OCI-LY7 (cell line): ENCODE data around the gene FCRL3.

Source experiments
- EZH2phosphoT487 ChIP-seq: fragments of 200-600 bp; sonication (generic); IDR thresholded peaks from 2 replicates; pipeline ENCODE4 v1.6.1; 2018; ENCODE audit warnings: low read depth, borderline replicate concordance, mild to moderate bottlenecking, mixed run types, antibody characterized with exemption, low read length, moderate library complexity, mixed read lengths
- TF ChIP-seq, protein P1 (sequence below): fragments of 200-600 bp; sonication (generic); conservative IDR thresholded peaks from 2 replicates; pipeline ENCODE4 v1.5.1; 2014; ENCODE audit warnings: mild to moderate bottlenecking, antibody characterized with exemption, low read length, moderate library complexity, mixed read lengths

DNA sequence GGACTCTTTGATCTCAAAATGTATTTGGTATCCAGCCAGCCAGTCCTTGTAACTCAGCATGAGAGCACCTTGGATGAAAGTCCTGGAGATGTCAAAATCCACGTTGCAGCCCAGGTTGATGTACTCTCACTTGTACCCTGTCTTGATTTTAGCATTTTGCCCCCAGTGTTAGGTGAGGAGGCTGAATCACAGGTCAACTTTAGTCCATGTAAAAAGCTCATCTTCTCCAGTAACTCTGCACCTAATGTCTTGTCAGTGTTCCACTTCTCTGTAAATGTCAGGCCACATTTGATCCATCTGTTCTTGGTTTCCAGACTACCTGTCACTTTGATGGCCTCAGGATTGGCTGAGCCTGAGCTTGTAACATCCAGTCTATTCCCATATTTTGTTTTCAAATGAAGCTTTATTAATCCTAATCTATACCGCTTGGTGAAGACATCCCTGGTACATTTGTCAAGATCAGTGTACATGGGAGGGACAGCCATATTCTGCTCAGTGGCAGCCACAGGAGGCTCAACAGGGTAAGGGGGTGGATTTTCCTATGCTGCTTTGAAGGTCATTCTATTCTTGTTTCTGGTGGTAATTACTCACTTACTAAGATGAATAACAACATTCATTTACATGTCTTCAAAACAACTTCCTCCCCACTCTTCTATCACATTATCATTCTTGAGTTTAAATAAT lies 24.1 kb upstream of the FCRL3 start:
- TF ChIP-seq, protein P1, sequence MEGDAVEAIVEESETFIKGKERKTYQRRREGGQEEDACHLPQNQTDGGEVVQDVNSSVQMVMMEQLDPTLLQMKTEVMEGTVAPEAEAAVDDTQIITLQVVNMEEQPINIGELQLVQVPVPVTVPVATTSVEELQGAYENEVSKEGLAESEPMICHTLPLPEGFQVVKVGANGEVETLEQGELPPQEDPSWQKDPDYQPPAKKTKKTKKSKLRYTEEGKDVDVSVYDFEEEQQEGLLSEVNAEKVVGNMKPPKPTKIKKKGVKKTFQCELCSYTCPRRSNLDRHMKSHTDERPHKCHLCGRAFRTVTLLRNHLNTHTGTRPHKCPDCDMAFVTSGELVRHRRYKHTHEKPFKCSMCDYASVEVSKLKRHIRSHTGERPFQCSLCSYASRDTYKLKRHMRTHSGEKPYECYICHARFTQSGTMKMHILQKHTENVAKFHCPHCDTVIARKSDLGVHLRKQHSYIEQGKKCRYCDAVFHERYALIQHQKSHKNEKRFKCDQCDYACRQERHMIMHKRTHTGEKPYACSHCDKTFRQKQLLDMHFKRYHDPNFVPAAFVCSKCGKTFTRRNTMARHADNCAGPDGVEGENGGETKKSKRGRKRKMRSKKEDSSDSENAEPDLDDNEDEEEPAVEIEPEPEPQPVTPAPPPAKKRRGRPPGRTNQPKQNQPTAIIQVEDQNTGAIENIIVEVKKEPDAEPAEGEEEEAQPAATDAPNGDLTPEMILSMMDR = no peak
- TF ChIP-seq EZH2phosphoT487 = no peak
